HepG2 (cell line): ENCODE data around the gene CNTD1. TPM values are rescaled to one million over a fixed set of nuclear protein-coding genes. Genes with fewer than 3 reads are reported as not detected.

Experiments used
- CREB1 ChIP-seq, 2 experiments: fragments of 450-650 bp in 1 of 2; IDR thresholded peaks; 2 replicates each; pipeline ENCODE4 v1.6.1; 2016 to 2017; ENCODE audit warnings: control low read depth in 1 of 2, mild to moderate bottlenecking in 1 of 2, missing compliant biosample characterization in 1 of 2, missing genetic modification characterization in 1 of 2
- KMT2B ChIP-seq: IDR thresholded peaks from 2 replicates; pipeline ENCODE4 v1.6.1; 2016; ENCODE audit warnings: missing genetic modification reagents, missing compliant biosample characterization
- NFRKB ChIP-seq: fragments of 450-650 bp; IDR thresholded peaks from 2 replicates; pipeline ENCODE4 v1.6.1; 2017
- RFXANK ChIP-seq: IDR thresholded peaks from 2 replicates; pipeline ENCODE4 v1.6.1; 2016
- RXRA ChIP-seq: sonication (generic); formaldehyde crosslinking; IDR thresholded peaks from 2 replicates; pipeline ENCODE4 v1.5.1; 2020; ENCODE audit warnings: missing genetic modification reagents
- SIX4 ChIP-seq: sonication (generic); formaldehyde crosslinking; IDR thresholded peaks from 2 replicates; pipeline ENCODE4 v1.4.0; 2020; ENCODE audit warnings: missing genetic modification reagents
- ZBTB38 ChIP-seq: sonication (generic); formaldehyde crosslinking; IDR thresholded peaks from 2 replicates; pipeline ENCODE4 v1.5.1; 2020; ENCODE audit warnings: mild to moderate bottlenecking, missing genetic modification reagents
- ZFP91 ChIP-seq: sonication (generic); formaldehyde crosslinking; IDR thresholded peaks from 2 replicates; pipeline ENCODE4 v1.9.0; 2022; ENCODE audit warnings: missing genetic modification reagents, mild to moderate bottlenecking, borderline replicate concordance
- ZNF512B ChIP-seq: sonication (generic); formaldehyde crosslinking; IDR thresholded peaks from 2 replicates; pipeline ENCODE4 v1.5.1; 2020; ENCODE audit warnings: missing genetic modification reagents, mild to moderate bottlenecking, borderline replicate concordance
- ZNF530 ChIP-seq: sonication (generic); formaldehyde crosslinking; IDR thresholded peaks from 2 replicates; pipeline ENCODE4 v1.5.0; 2020; ENCODE audit warnings: low read depth, mild to moderate bottlenecking, missing genetic modification reagents
- ZNF557 ChIP-seq: sonication (generic); formaldehyde crosslinking; IDR thresholded peaks from 2 replicates; pipeline ENCODE4 v1.4.0; 2020; ENCODE audit warnings: missing genetic modification reagents
- ZNF674 ChIP-seq: sonication (generic); formaldehyde crosslinking; IDR thresholded peaks from 2 replicates; pipeline ENCODE4 v1.5.0; 2020; ENCODE audit warnings: low read depth, mild to moderate bottlenecking, missing genetic modification reagents
- polyA plus RNA-seq, 8 experiments: library from polyadenylated mRNA; depleted of rRNA in 3 of 8; stranded (reverse) in 7 of 8; unstranded in 1 of 8; fragments of >200 nt; fragmentation: Illumina TruSeq in 4 of 8; extraction: Trizol in 4 of 8; gene quantifications; 2 replicates each; pipeline versions ENCODE4 v1.2.1 to v1.2.3, GENCODE V29; 2011 to 2016; ENCODE audit warnings: low read depth in 4 of 8, missing spikeins in 1 of 8, mixed read lengths in 1 of 8; ENCODE audit not compliant: insufficient read depth in 1 of 8
- total RNA-seq, 5 experiments: library from RNA; depleted of rRNA; stranded (reverse); fragments of >200 nt; fragmentation: Illumina TruSeq; extraction: Trizol; gene quantifications; 2 replicates each; pipeline ENCODE4 v1.2.3, GENCODE V29; 2016; ENCODE audit warnings: low read depth in 1 of 5
- TF ChIP-seq, protein P1 (sequence below): sonication (generic); formaldehyde crosslinking; IDR thresholded peaks from 2 replicates; pipeline ENCODE4; 2020; ENCODE audit warnings: missing genetic modification reagents, mild to moderate bottlenecking, borderline replicate concordance
- TF ChIP-seq, protein P2 (sequence below): sonication (generic); formaldehyde crosslinking; IDR thresholded peaks from 2 replicates; pipeline ENCODE4 v1.9.0; 2021; ENCODE audit warnings: missing genetic modification reagents, mild to moderate bottlenecking, borderline replicate concordance
- TF ChIP-seq, protein P3 (sequence below): sonication (generic); formaldehyde crosslinking; conservative IDR thresholded peaks from 2 replicates; pipeline ENCODE4 v1.5.0; 2020; ENCODE audit warnings: missing genetic modification reagents

The CNTD1 gene
- total and polyA plus RNA-seq, 2 of the 13 experiments (the other 11 are each of a cell fraction or from before 2014, with no cell fraction given), result 0.11 to 0.15 TPM

DNA sequence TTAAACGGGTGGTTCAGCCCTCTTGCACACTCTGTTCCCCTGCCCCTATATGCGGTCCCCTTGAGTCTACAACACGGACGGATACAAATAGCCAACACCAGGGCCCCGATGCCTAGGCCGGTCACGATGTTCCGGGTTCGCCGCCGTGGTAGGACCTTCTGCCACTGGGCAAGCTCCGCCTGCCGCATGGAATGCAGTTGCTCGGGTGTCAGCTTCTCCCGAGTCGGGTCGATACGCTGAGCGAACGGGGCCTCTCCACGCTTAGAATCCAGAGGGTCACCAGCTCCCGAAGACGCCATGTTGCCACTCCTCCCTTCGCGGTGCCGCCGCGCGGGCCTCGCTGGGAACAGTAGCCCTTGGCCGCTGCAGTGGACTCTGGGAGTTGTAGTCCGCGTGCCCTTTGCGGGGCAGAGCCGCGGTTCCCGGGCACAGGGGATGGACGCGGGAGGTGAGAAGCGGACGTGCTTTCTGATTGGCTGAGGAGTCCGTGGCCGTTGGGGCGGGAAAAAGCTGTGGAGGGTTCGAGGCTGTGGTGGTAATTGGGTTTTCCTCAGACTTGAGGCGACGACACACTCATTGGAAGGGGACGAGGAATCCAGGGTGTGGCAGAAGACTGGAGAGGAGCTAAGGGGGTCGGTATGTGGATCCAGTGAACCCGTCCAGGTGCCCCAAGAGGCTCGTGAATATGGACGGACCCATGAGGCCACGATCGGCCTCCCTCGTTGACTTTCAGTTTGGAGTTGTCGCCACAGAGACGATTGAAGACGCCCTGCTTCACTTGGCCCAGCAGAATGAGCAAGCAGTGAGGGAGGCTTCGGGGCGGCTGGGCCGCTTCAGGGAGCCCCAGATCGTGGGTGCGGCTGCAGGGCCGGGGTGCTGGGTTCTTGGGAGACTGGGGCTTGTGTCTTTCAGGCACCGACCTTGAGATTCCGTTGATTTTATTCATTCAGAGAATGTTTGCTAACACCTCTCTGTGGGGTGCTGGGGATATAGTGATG lies at the start of gene CNTD1, which contains the start of gene COA3 (continued):
- peak; percentile 53 for TF ChIP-seq CREB1 (IDR thresholded peaks at IDR 0.05)
- TF ChIP-seq CREB1 (CRISPR knock-in tag; IDR thresholded peaks at IDR 0.05), result peak; percentile 77
- TF ChIP-seq SIX4, result peak; percentile 75
- TF ChIP-seq ZBTB38 (CRISPR knock-in tag), result peak; percentile 90
- TF ChIP-seq RXRA, result peak; percentile 85
- TF ChIP-seq NFRKB, result 0 out of 2 replicates have a peak, but pooled peaks have one; percentile 57
- TF ChIP-seq RFXANK (CRISPR knock-in tag), result peak; percentile 87; the same call in 1 of the 2 replicates
- TF ChIP-seq, protein P1, sequence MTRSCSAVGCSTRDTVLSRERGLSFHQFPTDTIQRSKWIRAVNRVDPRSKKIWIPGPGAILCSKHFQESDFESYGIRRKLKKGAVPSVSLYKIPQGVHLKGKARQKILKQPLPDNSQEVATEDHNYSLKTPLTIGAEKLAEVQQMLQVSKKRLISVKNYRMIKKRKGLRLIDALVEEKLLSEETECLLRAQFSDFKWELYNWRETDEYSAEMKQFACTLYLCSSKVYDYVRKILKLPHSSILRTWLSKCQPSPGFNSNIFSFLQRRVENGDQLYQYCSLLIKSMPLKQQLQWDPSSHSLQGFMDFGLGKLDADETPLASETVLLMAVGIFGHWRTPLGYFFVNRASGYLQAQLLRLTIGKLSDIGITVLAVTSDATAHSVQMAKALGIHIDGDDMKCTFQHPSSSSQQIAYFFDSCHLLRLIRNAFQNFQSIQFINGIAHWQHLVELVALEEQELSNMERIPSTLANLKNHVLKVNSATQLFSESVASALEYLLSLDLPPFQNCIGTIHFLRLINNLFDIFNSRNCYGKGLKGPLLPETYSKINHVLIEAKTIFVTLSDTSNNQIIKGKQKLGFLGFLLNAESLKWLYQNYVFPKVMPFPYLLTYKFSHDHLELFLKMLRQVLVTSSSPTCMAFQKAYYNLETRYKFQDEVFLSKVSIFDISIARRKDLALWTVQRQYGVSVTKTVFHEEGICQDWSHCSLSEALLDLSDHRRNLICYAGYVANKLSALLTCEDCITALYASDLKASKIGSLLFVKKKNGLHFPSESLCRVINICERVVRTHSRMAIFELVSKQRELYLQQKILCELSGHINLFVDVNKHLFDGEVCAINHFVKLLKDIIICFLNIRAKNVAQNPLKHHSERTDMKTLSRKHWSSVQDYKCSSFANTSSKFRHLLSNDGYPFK (CRISPR knock-in tag), result peak; percentile 96
- peak; percentile 85; the same call in 1 of the 2 replicates for TF ChIP-seq ZNF674 (CRISPR knock-in tag)
- no peak; the same call in 1 of the 2 replicates for TF ChIP-seq ZNF557
- TF ChIP-seq, protein P2, sequence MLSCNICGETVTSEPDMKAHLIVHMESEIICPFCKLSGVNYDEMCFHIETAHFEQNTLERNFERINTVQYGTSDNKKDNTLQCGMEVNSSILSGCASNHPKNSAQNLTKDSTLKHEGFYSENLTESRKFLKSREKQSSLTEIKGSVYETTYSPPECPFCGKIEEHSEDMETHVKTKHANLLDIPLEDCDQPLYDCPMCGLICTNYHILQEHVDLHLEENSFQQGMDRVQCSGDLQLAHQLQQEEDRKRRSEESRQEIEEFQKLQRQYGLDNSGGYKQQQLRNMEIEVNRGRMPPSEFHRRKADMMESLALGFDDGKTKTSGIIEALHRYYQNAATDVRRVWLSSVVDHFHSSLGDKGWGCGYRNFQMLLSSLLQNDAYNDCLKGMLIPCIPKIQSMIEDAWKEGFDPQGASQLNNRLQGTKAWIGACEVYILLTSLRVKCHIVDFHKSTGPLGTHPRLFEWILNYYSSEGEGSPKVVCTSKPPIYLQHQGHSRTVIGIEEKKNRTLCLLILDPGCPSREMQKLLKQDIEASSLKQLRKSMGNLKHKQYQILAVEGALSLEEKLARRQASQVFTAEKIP (CRISPR knock-in tag), result no peak
- TF ChIP-seq ZFP91, result peak; percentile 95; the same call in 1 of the 2 replicates
- TF ChIP-seq KMT2B (CRISPR knock-in tag), result peak; percentile 88
- peak; percentile 96; the same call in 1 of the 2 replicates for TF ChIP-seq ZNF512B (CRISPR knock-in tag)
- TF ChIP-seq ZNF530 (CRISPR knock-in tag), result 0 out of 2 replicates have a peak, but pooled peaks have one; percentile 67
- TF ChIP-seq, protein P3, sequence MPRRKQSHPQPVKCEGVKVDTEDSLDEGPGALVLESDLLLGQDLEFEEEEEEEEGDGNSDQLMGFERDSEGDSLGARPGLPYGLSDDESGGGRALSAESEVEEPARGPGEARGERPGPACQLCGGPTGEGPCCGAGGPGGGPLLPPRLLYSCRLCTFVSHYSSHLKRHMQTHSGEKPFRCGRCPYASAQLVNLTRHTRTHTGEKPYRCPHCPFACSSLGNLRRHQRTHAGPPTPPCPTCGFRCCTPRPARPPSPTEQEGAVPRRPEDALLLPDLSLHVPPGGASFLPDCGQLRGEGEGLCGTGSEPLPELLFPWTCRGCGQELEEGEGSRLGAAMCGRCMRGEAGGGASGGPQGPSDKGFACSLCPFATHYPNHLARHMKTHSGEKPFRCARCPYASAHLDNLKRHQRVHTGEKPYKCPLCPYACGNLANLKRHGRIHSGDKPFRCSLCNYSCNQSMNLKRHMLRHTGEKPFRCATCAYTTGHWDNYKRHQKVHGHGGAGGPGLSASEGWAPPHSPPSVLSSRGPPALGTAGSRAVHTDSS, result 0 out of 2 replicates have a peak, but pooled peaks have one; percentile 23
